ENCODE data around the gene ANKRD11.

DNA sequence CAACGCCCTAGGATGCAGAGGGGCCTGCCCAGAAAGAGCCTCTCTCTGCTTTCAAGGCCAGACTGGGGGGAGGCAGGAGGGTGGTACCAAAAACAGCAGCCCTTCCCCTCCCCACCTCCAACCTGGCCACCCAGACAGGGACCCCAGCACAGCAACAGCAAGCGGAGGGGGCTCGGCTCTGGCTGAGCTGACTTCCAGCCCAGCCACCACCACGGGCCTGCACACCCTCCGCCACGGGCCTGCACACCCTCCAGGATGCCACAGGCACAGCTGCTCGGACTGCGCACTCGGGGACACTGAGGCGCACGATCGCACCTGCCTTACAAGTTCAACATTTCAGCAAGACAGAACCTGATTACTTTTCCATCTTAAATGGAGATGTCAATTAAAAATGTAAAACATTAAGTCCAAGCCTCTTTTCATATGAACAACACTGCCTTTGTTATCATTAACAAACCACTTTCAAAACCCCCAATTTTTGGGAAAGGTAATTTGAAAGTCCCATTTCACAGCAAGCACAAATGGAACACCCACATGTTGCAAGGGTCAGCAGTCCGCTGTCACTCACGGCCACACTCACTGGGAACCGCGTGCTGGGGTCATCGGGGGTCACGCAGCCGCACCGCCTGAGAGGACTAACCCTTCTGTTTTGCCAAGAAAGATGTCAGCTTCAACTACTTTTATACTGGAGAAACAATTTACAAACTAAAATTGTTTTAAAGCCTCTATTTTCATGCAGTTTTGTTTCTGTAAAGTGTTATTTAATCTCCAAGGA is 76.4 kb downstream of the ANKRD11 start:
- TF ChIP-seq CTCF (IDR thresholded peaks at IDR 0.05; ENCODE audit: insufficient read depth, low read length, poor library complexity, severe bottlenecking) (no peak), EZH2phosphoT487 (conservative IDR thresholded peaks at IDR 0.05; ENCODE audit: low read length) (no peak)

Measured in SU-DHL-6 (cell line).